ENCODE measurements around the gene RIMS1.

RIMS1 gene

GRCh38 chr6:72094506-72094905, 208.2 kb downstream of the RIMS1 start:
- H3K4me3 ChIP-seq (ENCODE audit: control insufficient read depth, low read depth, low read length), result no peak overlapping the region
- no peak for DNase-seq (ENCODE audit: low read depth)
- no peak for TF ChIP-seq CTCF (IDR thresholded peaks at IDR 0.05; ENCODE audit: control insufficient read depth, insufficient read depth, low read depth, low read length, missing control alignments)

DNA sequence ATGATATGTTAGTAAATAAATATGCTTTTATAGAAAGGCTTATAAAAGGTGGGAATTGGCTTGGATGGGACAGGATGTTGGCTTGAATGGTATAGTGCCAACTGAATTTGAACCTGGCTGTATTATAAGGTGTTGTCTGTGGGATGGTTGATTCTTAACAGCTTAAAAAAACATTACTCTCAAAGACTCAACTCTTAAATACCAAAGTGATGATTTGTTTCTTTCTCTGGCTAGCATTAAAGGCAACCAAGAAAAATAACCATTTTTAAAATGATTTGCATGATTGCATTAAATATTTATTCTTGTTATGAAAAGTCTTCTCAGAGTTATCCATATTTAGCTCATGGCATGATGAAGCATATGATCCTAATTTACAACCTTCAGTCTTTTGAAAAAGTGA, 216.2 kb downstream of the RIMS1 start:
- DNase-seq (ENCODE audit: low read depth), result no peak
- H3K4me3 ChIP-seq (ENCODE audit: control insufficient read depth, low read depth, low read length), result no peak overlapping the region
- no peak for TF ChIP-seq CTCF (IDR thresholded peaks at IDR 0.05; ENCODE audit: control insufficient read depth, insufficient read depth, low read depth, low read length, missing control alignments)

- no peak for DNase-seq (ENCODE audit: low read depth)
- no peak for TF ChIP-seq CTCF (IDR thresholded peaks at IDR 0.05; ENCODE audit: control insufficient read depth, insufficient read depth, low read depth, low read length, missing control alignments)
- no peak overlapping the region for H3K4me3 ChIP-seq (ENCODE audit: control insufficient read depth, low read depth, low read length)
Measured at GRCh38 chr6:72111611-72112010, 225.3 kb downstream of the RIMS1 start.

GRCh38 chr6:72130327-72130726, 244.0 kb downstream of the RIMS1 start:
- no peak for DNase-seq (ENCODE audit: low read depth)
- no peak overlapping the region for H3K4me3 ChIP-seq (ENCODE audit: control insufficient read depth, low read depth, low read length)
- TF ChIP-seq CTCF (IDR thresholded peaks at IDR 0.05; ENCODE audit: control insufficient read depth, insufficient read depth, low read depth, low read length, missing control alignments), result no peak

GRCh38 chr6:72132427-72132826, 246.1 kb downstream of the RIMS1 start:
- H3K4me3 ChIP-seq (ENCODE audit: control insufficient read depth, low read depth, low read length), result no peak overlapping the region
- DNase-seq (ENCODE audit: low read depth), result no peak
- TF ChIP-seq CTCF (IDR thresholded peaks at IDR 0.05; ENCODE audit: control insufficient read depth, insufficient read depth, low read depth, low read length, missing control alignments), result no peak

- DNase-seq (ENCODE audit: low read depth), result no peak
- H3K4me3 ChIP-seq (ENCODE audit: control insufficient read depth, low read depth, low read length), result no peak overlapping the region
- TF ChIP-seq CTCF (IDR thresholded peaks at IDR 0.05; ENCODE audit: control insufficient read depth, insufficient read depth, low read depth, low read length, missing control alignments), result no peak
Measured at GRCh38 chr6:72132851-72133250, 246.5 kb downstream of the RIMS1 start.

- no peak overlapping the region for H3K4me3 ChIP-seq (ENCODE audit: control insufficient read depth, low read depth, low read length)
- no peak for TF ChIP-seq CTCF (IDR thresholded peaks at IDR 0.05; ENCODE audit: control insufficient read depth, insufficient read depth, low read depth, low read length, missing control alignments)
- no peak for DNase-seq (ENCODE audit: low read depth)
Measured at GRCh38 chr6:72133324-72133723, 247.0 kb downstream of the RIMS1 start.

Data from AG09309 (cell line).